Stimulated activated naive CD8-positive, alpha-beta T cell treated with anti-CD3 and anti-CD28 coated beads, Interleukin-15, amount 100 ng/mL, for 72 hours (primary cell): ENCODE results near the gene FERMT3.
A peak's percentile ranks its signal among the peaks of the same experiment; 100 is the strongest.

Experiments
- ATAC-seq: fragments of 150-1000 bp; cut with Tn5 transposase; 2 replicates; pipeline ENCODE4 v1.10.0; 2021; ENCODE audit warnings: mild to moderate bottlenecking, moderate library complexity
- DNase-seq, 2 donors: peaks; one replicate each; pipeline ENCODE4 v3.0.0; 2021 to 2022
- H3K27ac Mint-ChIP-seq, 2 donors: one replicate each; pipeline ENCODE4 v1.8.0; 2022; ENCODE audit warnings: mild to moderate bottlenecking in 2 of 2, mixed read lengths in 2 of 2, moderate library complexity in 2 of 2
- H3K27me3 Mint-ChIP-seq: one replicate; pipeline ENCODE4 v1.8.0; 2022; ENCODE audit warnings: mixed read lengths
- H3K4me1 Mint-ChIP-seq: one replicate; pipeline ENCODE4 v1.8.0; 2022; ENCODE audit warnings: mild to moderate bottlenecking, mixed read lengths
- H3K4me3 Mint-ChIP-seq, 2 donors: one replicate each; pipeline ENCODE4 v1.8.0; 2022; ENCODE audit warnings: mild to moderate bottlenecking in 2 of 2, mixed read lengths in 2 of 2, moderate library complexity in 1 of 2
- H3K9me3 Mint-ChIP-seq, 2 donors: one replicate each; pipeline ENCODE4 v1.8.0; 2022; ENCODE audit warnings: mixed read lengths in 2 of 2

FERMT3 gene

GRCh38 chr11:64253481-64253880, 47.0 kb downstream of the FERMT3 start:
- DNase-seq (no peak), ATAC-seq (no peak)
- Mint-ChIP-seq H3K4me3 (no peak overlapping the region), H3K9me3 (no peaks in the 10 kb centered on the region), H3K4me1 (peaks cover 43% of the 10 kb centered on the region), H3K27ac (no peak overlapping the region), H3K27me3 (no peaks in the 10 kb centered on the region)

- Mint-ChIP-seq H3K27me3 (no peaks in the 10 kb centered on the region), H3K4me3 (no peak overlapping the region), H3K4me1 (peaks cover 44% of the 10 kb centered on the region), H3K9me3 (no peaks in the 10 kb centered on the region), H3K27ac (no peak overlapping the region)
- ATAC-seq = no peak
- no peak for DNase-seq
Observed at GRCh38 chr11:64254326-64254725, 47.8 kb downstream of the FERMT3 start.

DNA sequence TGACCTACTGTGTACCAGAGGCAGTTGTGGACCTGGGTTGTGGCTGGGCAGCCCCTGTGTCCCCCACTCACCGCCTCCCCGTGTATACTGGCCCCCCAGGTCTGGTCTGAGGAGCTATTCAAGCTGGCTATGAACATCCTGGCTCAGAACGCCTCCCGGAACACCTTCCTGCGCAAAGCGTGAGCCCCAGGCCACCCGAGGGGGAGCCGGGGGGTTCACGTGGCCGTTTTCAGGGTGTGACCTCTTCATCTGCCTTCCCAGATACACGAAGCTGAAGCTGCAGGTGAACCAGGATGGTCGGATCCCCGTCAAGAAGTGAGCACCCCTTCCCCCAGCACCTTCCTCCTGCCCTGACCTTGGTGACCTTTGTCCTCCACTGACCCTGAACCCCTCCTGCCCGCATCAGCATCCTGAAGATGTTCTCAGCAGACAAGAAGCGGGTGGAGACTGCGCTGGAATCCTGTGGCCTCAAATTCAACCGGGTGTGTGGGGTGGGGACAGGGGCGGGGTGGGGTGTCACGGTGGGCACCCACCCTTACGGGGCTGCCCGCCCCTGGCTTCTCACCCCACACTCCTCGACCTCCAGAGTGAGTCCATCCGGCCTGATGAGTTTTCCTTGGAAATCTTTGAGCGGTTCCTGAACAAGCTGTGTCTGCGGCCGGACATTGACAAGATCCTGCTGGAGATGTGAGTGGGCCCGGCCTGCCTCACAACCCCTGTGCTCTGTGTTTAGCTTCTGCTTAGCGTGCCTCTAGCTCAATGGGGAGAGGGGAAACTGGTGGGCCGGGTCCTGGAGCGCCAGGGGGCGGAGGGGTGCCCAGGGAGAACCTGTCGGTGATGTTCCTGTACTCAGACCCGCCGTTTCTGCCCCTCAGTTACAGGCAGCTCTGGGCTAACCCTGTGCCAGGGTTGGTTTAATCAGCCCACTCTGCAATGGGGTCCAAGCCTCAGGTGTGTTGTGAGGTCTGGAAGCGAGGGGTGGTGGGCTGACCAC, 48.9 kb downstream of the FERMT3 start:
- DNase-seq (no peak), ATAC-seq (no peak)
- no peak overlapping the region for H3K27ac Mint-ChIP-seq
- H3K4me3 Mint-ChIP-seq = no peak overlapping the region
- H3K9me3 Mint-ChIP-seq = no peaks in the 10 kb centered on the region
- H3K27me3 Mint-ChIP-seq = no peaks in the 10 kb centered on the region
- H3K4me1 Mint-ChIP-seq = peaks cover 43% of the 10 kb centered on the region

DNA sequence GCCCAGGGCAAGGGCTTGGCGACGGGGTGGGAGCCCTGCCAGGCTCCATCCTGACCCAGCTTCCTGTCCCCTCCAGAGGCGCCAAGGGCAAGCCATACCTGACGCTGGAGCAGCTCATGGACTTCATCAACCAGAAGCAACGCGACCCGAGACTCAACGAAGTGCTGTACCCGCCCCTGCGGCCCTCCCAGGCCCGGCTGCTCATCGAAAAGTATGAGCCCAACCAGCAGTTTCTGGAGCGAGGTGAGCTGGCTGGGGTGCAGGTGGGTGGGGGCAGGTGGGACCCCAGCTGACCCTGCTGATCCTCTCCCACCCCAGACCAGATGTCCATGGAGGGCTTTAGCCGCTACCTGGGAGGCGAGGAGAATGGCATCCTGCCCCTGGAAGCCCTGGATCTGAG, 49.8 kb downstream of the FERMT3 start:
- Mint-ChIP-seq H3K4me1 (peaks cover 38% of the 10 kb centered on the region), H3K4me3 (no peak overlapping the region), H3K27me3 (no peaks in the 10 kb centered on the region), H3K27ac (peak overlapping the region in 1 of 2 donors; percentile 27), H3K9me3 (no peaks in the 10 kb centered on the region)
- no peak for ATAC-seq
- no peak for DNase-seq

DNA sequence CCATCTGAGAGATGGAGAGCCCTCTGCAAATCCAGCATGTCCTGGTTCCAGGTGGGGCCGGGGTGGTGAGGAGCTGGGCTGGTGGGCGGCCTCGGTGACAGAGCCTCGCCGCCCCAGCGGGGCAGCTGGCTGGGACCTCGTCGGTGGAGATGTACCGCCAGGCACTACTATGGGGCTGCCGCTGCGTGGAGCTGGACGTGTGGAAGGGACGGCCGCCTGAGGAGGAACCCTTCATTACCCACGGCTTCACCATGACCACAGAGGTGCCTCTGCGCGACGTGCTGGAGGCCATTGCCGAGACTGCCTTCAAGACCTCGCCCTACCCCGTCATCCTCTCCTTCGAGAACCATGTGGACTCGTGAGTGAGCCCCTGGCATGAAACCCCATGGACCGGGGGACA, 51.8 kb downstream of the FERMT3 start:
- H3K9me3 Mint-ChIP-seq = no peaks in the 10 kb centered on the region
- DNase-seq (no peak), ATAC-seq (no peak)
- H3K4me1 Mint-ChIP-seq = peaks cover 21% of the 10 kb centered on the region
- H3K4me3 Mint-ChIP-seq = no peak overlapping the region
- H3K27ac Mint-ChIP-seq = no peak overlapping the region
- no peaks in the 10 kb centered on the region for H3K27me3 Mint-ChIP-seq

DNA sequence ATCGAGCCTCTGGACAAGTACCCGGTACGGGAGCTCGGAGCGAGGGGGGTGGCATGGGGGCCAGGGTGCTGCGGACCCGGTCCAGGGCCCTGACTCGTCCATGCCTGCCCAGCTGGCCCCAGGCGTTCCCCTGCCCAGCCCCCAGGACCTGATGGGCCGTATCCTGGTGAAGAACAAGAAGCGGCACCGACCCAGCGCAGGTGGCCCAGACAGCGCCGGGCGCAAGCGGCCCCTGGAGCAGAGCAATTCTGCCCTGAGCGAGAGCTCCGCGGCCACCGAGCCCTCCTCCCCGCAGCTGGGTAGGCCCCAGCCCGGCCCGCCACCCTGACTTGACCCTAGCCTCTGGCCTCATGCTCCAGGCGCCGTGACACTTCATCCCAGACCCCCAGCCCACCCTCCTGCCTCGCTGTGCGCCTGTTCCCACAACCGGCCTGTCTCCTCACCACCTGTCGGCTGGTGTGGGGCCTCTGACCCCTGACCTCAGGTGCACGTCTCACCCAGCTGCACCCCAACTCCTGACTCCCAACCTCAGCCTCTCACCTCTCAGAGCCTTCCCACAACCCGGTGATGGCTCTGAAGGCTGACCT, 52.5 kb downstream of the FERMT3 start:
- no peaks in the 10 kb centered on the region for H3K27me3 Mint-ChIP-seq
- no peak for DNase-seq
- ATAC-seq = no peak
- peaks cover 14% of the 10 kb centered on the region for H3K4me1 Mint-ChIP-seq
- H3K9me3 Mint-ChIP-seq = no peaks in the 10 kb centered on the region
- no peak overlapping the region for H3K27ac Mint-ChIP-seq
- H3K4me3 Mint-ChIP-seq = no peak overlapping the region

- Mint-ChIP-seq H3K27ac (no peak overlapping the region), H3K4me3 (no peak overlapping the region)
Observed at GRCh38 chr11:64259533-64260067, 53.1 kb downstream of the FERMT3 start.

GRCh38 chr11:64260147-64260708, 53.7 kb downstream of the FERMT3 start:
- Mint-ChIP-seq H3K27ac (no peak overlapping the region), H3K27me3 (no peaks in the 10 kb centered on the region), H3K4me3 (no peak overlapping the region), H3K9me3 (no peaks in the 10 kb centered on the region), H3K4me1 (peaks cover 14% of the 10 kb centered on the region)
- peak; percentile 46 for ATAC-seq
- DNase-seq = no peak

More at GRCh38 chr11:64259533-64260067, 53.1 kb downstream of the FERMT3 start:
- Mint-ChIP-seq H3K27me3 (no peaks in the 10 kb centered on the region), H3K9me3 (no peaks in the 10 kb centered on the region), H3K4me1 (peaks cover 14% of the 10 kb centered on the region)
- DNase-seq = no peak
- ATAC-seq = peak; percentile 18

- DNase-seq (no peak), ATAC-seq (no peak)
- Mint-ChIP-seq H3K9me3 (no peaks in the 10 kb centered on the region), H3K4me3 (no peak overlapping the region), H3K27me3 (no peaks in the 10 kb centered on the region), H3K4me1 (peaks cover 14% of the 10 kb centered on the region), H3K27ac (no peak overlapping the region)
Observed at GRCh38 chr11:64261556-64262080, 55.1 kb downstream of the FERMT3 start.

DNA sequence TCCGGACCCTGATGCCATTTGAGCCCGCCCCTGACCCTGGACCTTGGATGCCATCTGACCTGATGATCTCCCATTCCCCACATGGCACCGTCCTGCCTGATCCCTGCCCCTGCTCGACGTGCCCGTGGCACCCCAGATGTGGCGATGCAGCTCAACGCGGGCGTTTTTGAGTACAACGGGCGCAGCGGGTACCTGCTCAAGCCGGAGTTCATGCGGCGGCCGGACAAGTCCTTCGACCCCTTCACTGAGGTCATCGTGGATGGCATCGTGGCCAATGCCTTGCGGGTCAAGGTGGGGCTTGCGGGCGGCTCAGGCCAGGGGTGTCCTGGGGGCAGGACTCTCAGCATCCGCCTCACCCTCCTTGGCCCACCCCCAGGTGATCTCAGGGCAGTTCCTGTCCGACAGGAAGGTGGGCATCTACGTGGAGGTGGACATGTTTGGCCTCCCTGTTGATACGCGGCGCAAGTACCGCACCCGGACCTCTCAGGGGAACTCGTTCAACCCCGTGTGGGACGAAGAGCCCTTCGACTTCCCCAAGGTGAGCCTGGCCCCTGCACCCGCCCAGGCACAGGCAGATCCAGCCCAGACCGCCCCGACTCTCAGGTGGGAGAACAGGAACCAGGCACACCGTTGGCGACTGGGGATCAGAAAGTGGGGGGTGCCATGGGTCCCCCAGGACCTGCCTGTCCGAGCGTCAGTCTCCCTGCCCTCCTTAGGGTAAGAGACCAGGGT, 55.9 kb downstream of the FERMT3 start:
- H3K27ac Mint-ChIP-seq = no peak overlapping the region
- H3K4me3 Mint-ChIP-seq = no peak overlapping the region
- peaks cover 15% of the 10 kb centered on the region for H3K4me1 Mint-ChIP-seq
- H3K27me3 Mint-ChIP-seq = no peaks in the 10 kb centered on the region
- no peaks in the 10 kb centered on the region for H3K9me3 Mint-ChIP-seq
- ATAC-seq (no peak), DNase-seq (no peak)

DNA sequence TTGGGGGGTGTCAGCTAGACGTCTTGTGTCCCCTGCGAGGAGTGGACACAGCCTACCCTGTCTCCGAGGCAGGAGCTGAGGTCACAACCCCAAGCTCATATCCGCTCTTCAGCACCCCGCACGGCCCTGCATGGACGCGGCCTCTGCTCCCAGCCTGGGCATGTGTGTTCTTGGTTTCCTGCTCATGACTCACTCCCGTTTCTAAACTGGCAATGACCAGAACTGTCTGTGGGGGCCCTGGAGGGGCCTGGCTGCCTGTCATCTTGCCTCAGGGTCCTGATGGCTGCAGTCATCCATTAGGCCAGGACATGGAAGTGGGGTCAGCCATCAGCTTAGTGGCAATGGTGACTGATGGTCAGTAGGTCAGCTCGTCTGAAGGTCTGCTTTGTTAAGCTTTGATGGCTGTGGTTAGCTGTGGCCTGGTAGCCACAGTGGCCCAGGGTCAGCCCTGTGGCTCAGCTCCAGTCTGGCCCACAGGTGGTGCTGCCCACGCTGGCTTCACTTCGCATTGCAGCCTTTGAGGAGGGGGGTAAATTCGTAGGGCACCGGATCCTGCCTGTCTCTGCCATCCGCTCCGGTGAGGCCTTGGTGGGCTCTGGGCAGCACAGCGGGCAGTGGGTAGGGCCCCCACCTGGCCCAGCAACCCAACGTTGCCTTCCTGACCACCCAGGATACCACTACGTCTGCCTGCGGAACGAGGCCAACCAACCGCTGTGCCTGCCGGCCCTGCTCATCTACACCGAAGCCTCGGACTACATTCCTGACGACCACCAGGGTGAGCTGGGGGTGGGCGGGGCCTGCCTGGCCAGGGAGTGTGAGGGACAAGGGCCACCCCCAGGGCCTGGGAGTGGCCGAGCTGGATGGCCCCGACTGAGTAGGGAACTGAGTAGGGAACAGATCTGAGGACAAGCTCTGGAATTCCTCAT, 56.8 kb downstream of the FERMT3 start:
- no peaks in the 10 kb centered on the region for H3K27me3 Mint-ChIP-seq
- no peaks in the 10 kb centered on the region for H3K9me3 Mint-ChIP-seq
- no peak for ATAC-seq
- H3K4me1 Mint-ChIP-seq = peaks cover 23% of the 10 kb centered on the region
- no peak overlapping the region for H3K4me3 Mint-ChIP-seq
- no peak overlapping the region for H3K27ac Mint-ChIP-seq
- DNase-seq = no peak

- H3K9me3 Mint-ChIP-seq = no peaks in the 10 kb centered on the region
- no peak overlapping the region for H3K27ac Mint-ChIP-seq
- no peak overlapping the region for H3K4me3 Mint-ChIP-seq
- H3K4me1 Mint-ChIP-seq = peaks cover 29% of the 10 kb centered on the region
- DNase-seq = no peak
- H3K27me3 Mint-ChIP-seq = no peaks in the 10 kb centered on the region
- no peak for ATAC-seq
Observed at GRCh38 chr11:64263947-64264317, 57.4 kb downstream of the FERMT3 start.

DNA sequence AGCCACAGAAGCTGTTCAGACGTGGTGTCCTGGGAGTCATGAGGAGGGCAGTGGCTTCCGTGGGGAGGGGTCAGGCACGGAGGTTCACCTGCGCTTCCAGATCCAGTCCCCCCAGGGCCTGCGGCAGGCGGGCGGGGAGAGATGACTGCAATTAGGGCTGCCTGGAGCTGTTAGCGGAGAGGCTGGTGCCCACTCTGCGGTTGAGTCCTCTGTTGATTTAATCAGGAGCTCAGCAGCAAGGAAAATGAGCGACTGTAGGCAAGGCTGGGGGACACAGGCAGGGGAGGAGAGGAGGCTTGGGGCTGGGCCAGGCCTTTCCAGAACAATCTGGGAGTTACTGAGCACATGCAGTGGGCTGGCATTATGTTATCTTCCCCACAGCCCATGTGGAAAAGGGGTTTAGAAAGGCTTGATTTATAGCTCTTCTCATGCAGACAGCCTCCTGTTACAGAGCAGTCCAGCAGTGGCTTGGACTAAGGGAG, 57.9 kb downstream of the FERMT3 start:
- Mint-ChIP-seq H3K9me3 (no peaks in the 10 kb centered on the region), H3K27me3 (no peaks in the 10 kb centered on the region), H3K4me1 (peaks cover 30% of the 10 kb centered on the region), H3K27ac (no peak overlapping the region), H3K4me3 (no peak overlapping the region)
- DNase-seq (no peak), ATAC-seq (no peak)
